Activated CD8-positive, alpha-beta memory T cell treated with anti-CD3 and anti-CD28 coated beads, Interleukin-2, amount 50 U/mL, for 4 hours (primary cell): ENCODE data around the gene C1orf50.
"Not testable (repeated sequence)": the region's sequence is repeated elsewhere in the genome, so short reads cannot be mapped to it uniquely, and the experiment has no call there.

ENCODE experiments used
- DNase-seq: peaks from one replicate; pipeline ENCODE4 v3.0.0-alpha.2; 2020

Gene C1orf50

GRCh38 chr1:42740851-42741580, 26.0 kb upstream of the C1orf50 start:
- DNase-seq: no peak

- no peak for DNase-seq
Measured at GRCh38 chr1:42741706-42742105, 25.3 kb upstream of the C1orf50 start.

- no peak for DNase-seq
Measured at GRCh38 chr1:42742141-42742540, 24.9 kb upstream of the C1orf50 start.

GRCh38 chr1:42742617-42743316, 24.3 kb upstream of the C1orf50 start:
- DNase-seq: no peak

GRCh38 chr1:42743317-42744147, 23.5 kb upstream of the C1orf50 start:
- no peak for DNase-seq

GRCh38 chr1:42744148-42744413, 23.0 kb upstream of the C1orf50 start:
- DNase-seq: no peak

- DNase-seq: no peak
Measured at GRCh38 chr1:42745851-42746250, 21.2 kb upstream of the C1orf50 start.

- DNase-seq: no peak
Measured at GRCh38 chr1:42746436-42747105, 20.5 kb upstream of the C1orf50 start.

GRCh38 chr1:42747125-42747524, 19.9 kb upstream of the C1orf50 start:
- peak; percentile 61 for DNase-seq

GRCh38 chr1:42748021-42748420, 19.0 kb upstream of the C1orf50 start:
- no peak for DNase-seq

GRCh38 chr1:42748461-42749410, 18.3 kb upstream of the C1orf50 start:
- no peak for DNase-seq

GRCh38 chr1:42750041-42750440, 17.0 kb upstream of the C1orf50 start:
- no peak for DNase-seq

- DNase-seq: not testable (repeated sequence)
Measured at GRCh38 chr1:42751511-42752070, 15.5 kb upstream of the C1orf50 start.

- DNase-seq: no peak
Measured at GRCh38 chr1:42752284-42752683, 14.8 kb upstream of the C1orf50 start.

GRCh38 chr1:42753070-42753469, 14.0 kb upstream of the C1orf50 start:
- DNase-seq: no peak

GRCh38 chr1:42756956-42757891, 9.8 kb upstream of the C1orf50 start:
- no peak for DNase-seq

- no peak for DNase-seq
Measured at GRCh38 chr1:42757892-42758275, 9.2 kb upstream of the C1orf50 start.

- no peak for DNase-seq
Measured at GRCh38 chr1:42758641-42759040, 8.4 kb upstream of the C1orf50 start.

GRCh38 chr1:42759114-42759513, 7.9 kb upstream of the C1orf50 start:
- no peak for DNase-seq

GRCh38 chr1:42761567-42761966, 5.5 kb upstream of the C1orf50 start:
- no peak for DNase-seq

GRCh38 chr1:42762269-42762668, 4.8 kb upstream of the C1orf50 start:
- no peak for DNase-seq
